Right renal cortex interstitium (tissue), 3 donors: ENCODE results near the gene VPS45. TPM values are rescaled to one million over a fixed set of nuclear protein-coding genes. Genes with fewer than 3 reads are reported as not detected.

Experiments used
- DNase-seq, 3 donors: peaks; one replicate each; pipeline ENCODE4 v3.0.0-alpha.2; 2013; ENCODE audit warnings: low read depth in 3 of 3, low spot score in 2 of 3
- polyA plus RNA-seq, 3 donors: library from polyadenylated mRNA; unstranded; fragments of 120-200 nt; gene quantifications; one replicate each; pipeline ENCODE4 v1.2.1, GENCODE V29; 2013; ENCODE audit not compliant: insufficient read length in 3 of 3

Gene VPS45
- polyA plus RNA-seq, 3 donors, result 69.0 to 79.6 (median 76.1) TPM

DNA sequence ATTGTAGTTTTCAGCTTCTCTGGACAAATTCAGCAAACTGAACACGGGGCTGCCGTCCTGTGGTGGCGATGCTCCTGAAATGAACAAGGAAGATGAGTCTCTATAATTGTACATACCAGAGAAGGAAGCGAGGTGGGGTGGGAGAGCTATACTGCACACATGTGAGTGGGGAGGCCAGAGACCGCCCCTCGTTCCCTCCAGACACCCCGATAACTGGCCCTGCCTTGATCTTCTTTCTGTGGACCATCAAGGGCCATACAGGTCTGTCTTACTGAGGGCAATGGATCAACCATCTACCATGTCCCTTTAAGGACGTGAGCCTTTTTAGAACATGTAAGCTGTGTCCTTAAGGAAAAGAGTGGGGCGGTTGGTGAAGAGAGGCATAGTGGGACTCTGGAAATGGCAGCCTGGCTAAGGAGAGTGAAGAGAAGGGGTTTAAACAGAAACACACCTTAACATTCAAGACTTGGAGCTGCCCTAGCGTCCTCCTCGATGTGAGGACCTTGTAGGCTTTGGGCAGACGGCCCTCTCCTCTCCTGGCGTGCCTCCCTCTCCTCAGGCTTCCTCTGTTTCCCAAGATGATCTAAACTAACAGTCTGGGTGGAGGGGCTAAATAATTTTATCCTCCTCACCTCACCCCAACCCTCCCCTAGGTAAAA is 88.0 kb downstream of the VPS45 start:
- DNase-seq, result no peak

DNA sequence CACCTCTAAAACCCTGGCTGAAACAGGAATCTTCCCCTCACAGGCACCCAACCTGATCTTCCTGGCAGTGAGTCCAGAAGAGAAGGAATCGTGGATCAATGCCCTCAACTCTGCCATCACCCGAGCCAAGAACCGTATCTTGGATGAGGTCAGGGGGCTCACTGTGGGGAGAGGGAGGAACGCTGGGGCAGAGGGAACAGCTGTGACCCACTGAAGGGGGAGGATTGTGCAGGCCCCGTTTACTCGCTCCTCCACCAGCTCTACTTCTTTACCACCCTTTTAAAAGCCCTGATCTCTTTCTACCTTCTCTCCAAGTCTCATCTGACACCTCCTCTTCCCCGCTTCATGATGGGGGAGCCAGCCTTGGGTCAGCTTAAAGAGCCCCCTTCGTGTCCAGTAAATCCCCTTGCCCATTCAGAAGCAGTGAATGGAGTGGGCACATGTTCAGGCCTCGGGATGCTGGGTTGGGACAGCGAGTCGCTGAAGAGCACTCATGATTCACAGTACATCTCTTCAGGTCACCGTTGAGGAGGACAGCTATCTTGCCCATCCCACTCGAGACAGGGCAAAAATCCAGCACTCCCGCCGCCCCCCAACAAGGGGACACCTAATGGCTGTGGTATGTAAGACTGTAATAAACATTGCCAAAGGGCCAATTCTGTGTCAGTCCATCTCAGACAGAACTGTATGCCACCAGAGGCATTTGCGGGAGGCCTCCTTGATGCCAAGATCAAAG is 89.5 kb downstream of the VPS45 start:
- DNase-seq, result no peak

- no peak for DNase-seq
These were observed 92.0 kb downstream of the VPS45 start for GRCh38 chr1:150159550-150159949.

GRCh38 chr1:150160964-150161621 is 93.5 kb downstream of the VPS45 start:
- no peak for DNase-seq

DNA sequence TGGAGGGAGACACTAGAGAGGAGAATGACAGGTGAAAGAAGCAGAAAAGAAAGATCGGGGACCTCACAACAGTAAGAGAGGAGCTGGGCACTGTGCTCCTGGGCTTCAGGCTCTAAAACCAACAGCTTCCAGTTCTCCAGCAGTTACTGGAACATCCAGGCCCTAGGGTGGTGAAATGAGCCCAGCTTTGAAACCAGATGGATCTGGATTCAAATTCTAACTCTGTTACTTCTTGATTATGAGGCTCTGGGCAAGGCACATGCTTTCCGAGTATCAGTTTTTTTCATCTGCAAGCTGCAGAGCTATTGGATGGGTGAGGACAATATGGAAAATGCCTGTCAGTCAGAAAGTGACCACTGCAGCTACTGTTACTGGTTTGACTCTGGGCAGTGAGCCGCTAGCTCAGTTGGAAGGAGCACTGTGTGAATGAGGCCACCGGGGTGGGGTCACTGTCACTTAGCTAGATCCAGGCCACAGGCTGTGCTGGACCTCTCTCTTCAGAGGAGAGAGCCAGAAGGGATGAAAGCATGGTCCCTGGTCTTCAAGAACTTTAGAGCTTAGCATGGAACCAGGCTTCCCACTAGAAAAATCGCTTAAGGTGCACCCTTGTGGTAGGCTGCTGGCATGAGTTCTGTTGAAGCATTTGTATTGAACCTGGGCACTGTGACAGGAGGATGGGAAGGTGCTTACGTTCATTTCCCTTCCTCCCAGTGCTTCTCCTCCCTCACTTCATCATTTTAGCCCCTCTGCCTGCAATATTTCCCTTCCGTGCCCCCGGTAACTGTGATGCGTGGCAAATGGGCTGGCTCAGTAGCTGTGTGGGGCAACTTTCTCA is 94.4 kb downstream of the VPS45 start:
- DNase-seq, result no peak

GRCh38 chr1:150162582-150162861 is 94.9 kb downstream of the VPS45 start:
- no peak for DNase-seq

DNA sequence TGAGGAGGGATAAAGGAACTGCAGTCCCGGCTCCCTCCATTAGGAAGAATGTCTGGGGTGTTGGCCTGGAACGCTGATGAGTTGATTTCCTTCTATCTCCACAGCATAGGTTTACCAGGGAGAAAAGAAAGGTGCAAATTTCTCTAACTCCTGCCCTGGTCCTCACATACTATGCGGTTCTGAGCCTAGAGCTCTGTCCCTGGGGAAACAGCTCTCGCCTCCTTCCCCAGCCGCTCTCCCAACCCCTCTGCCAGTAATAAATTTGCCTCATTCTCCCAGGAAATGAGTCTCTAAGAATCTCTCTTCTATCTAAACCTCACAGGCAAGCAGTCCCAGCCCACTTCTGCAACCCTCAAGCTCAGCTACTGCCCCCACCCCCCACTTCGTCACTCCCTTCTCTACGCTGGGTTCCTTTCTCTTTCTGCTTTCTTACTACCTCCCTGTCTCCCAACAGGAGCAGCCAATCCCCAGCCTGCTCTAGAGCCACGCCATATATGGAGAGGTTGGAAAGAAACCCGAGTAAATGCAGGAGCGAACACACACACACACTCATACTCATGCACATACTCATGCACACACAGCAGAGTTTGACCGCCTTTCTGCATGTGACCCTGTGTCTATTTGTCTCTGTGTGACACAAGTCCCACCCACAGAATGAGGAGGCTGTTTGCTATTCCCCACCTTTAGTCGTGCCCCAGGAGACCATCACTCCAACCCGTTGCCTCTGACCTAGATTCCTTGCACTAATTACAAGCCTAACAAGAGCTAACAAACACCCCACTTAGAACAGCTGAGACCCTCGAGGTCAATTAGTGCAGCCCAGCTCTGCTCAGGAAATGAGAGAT is 95.5 kb downstream of the VPS45 start:
- peak; percentile 86 for DNase-seq

DNA sequence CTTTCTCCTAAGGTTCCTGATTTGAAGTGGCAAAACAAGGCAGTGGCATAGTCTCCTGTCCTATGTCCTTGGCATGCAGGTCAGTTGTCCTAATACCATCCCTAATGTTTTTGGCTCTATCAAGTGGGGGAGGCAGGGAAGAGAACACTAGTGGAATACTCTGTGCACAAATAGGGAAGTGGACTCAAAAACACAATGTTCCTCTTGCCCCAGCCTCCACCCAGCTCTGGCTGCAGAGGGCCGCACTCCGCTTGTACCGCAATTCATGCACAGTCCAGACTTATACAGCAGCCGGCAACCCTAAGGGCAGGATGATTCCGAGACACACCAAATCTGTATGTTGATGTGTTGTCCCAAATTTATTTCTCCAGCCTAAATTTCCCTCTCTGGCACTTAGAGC is 96.6 kb downstream of the VPS45 start:
- no peak for DNase-seq

DNA sequence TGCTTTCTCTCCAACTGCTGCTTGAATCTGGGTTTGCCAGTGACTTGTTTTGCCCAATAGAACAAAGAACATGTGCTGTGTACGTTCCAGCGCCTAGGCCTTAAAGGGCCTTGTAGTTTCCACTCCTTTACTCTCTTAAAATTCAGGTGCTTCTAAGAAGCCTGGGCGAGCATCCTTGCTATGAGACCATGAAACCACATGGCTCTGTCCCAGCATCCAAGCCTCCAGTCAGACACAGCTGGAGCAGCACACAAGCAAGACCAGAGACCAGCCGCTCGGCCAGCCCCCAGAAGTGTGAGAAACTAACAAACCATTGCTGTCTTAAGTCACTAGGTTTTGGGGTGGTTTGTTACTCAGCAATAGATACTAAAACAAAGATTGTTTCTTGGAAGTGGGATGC is 97.2 kb downstream of the VPS45 start:
- DNase-seq, result no peak

- DNase-seq, result no peak
These were observed 98.3 kb downstream of the VPS45 start for GRCh38 chr1:150165622-150166612.

GRCh38 chr1:150168960-150169601 is 101.5 kb downstream of the VPS45 start:
- no peak for DNase-seq

GRCh38 chr1:150171801-150172200 is 104.2 kb downstream of the VPS45 start:
- DNase-seq, result no peak

GRCh38 chr1:150173141-150173585 is 105.6 kb downstream of the VPS45 start:
- DNase-seq, result no peak

- DNase-seq, result no peak
These were observed 109.0 kb downstream of the VPS45 start for GRCh38 chr1:150176593-150176992.

DNA sequence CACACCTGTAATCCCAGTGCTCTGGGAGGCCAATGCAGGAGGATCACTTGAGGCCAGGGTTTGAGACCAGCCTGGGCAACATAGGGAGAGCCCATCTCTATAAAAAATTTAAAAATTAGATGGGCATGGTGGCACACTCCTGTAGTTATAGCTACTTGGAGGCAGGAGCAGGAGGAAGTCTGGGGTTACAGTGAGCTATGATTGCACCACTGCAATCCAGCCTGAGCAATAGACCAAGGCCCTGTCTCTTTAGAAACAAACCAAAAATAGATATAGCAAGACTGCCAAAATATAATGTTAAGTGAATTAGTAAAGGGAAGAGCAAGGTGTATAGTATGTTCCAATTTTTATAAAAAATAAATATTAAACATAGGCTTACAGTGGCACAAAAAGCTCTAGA is 111.0 kb downstream of the VPS45 start:
- DNase-seq, result no peak

GRCh38 chr1:150179867-150180266 is 112.3 kb downstream of the VPS45 start:
- no peak for DNase-seq

DNA sequence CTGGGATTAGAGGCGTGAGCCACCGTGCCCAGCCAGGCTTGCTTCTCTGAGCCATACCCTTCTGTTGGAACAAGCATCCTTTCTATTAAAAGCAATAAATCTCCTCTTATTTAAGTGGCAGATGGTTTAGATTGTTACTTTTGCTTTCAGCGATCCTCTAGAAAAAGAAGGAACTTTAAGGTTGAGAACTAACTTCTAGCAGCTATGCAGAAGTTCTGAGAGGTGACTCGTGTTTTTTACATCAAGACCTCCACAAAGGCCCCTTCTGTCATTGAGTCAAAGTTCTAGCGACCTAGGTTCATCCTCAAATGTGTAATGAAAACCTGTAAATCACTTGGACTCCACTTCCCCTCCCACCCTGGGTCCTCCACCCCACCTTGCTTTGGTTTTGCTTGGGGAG is 112.9 kb downstream of the VPS45 start:
- DNase-seq, result no peak

GRCh38 chr1:150182247-150182646 is 114.7 kb downstream of the VPS45 start:
- DNase-seq, result no peak

DNA sequence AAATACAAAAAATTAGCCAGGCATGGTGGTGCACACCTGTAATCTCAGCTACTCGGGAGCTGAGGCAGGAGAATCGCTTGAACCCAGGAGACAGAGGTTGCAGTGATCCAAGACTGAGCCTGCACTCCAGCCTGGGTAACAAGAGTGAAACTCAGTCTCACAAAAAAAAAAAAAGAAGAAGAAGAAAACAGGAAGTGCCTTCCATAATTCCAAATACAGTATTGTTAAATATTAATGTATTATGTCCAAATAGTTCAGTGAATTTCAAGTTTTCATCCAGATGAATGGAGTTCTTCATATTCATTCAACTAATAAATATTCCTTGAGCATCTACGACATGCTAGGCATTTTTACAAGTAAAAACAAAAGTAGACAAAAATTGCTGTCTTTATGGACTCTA is 115.5 kb downstream of the VPS45 start:
- no peak for DNase-seq
